Right hindlimb (tissue), 1 donor: ENCODE results near the gene TPSAB1.
"Not testable (repeated sequence)": the region's sequence is repeated elsewhere in the genome, so short reads cannot be mapped to it uniquely, and the experiment has no call there.

ENCODE experiments used
- DNase-seq: peaks from one replicate; pipeline ENCODE4 v3.0.0-alpha.2; 2018

The TPSAB1 gene

DNA sequence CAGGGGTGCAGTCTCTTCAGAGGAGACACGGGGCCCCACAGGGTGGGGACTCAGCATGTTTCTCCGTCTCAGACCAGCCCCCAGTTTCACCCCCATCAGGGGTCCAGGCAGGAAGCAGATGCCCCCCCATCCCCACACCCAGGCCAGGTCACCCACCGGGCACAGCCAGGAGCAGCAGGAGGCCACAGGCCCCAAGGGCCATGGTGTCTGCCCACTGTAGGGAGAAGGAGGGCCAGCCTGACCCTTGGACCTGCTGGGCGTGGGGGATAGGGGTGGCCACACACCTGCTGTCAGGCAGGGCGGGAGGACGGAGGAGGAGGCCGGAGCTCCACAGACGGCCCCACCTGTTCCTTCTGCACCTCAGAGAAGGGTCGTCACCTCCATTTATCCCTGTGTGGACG, 15.5 kb upstream of the TPSAB1 start, which contains the start of gene TPSG1:
Gene TPSG1 (minus strand): TSS at position 218 of the 401 bp plus-strand sequence. CDS start 16 bp downstream, at position 202.
- no peak for DNase-seq

DNA sequence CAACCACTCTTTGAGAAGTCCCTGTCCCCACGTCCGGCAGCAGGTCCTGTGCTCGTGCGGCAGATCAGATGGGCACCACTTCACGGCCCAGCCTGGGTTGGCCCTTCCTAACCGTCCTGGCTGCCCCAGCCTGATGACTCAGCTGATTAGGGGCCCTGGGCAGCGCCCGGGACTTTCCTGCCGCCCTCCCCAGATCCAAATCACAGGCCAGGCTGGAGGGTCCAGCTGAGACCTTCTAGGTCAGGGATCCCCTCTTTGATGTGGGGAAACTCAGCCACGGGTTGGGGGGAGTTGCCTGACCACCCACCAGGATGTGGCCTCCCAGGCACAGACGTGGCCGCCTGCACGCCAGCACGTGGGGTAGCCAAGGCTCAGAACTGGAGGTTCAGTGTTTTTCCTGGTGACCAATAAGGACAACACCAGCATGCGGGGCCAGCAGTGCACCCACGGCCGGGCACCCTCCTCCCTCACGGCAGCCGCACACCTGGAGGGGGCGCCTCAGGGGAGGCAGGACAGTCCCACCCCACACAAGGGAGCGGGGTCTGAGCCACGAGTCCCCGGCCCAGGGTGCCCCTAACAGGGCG, 14.7 kb upstream of the TPSAB1 start:
- not testable (repeated sequence) for DNase-seq

DNA sequence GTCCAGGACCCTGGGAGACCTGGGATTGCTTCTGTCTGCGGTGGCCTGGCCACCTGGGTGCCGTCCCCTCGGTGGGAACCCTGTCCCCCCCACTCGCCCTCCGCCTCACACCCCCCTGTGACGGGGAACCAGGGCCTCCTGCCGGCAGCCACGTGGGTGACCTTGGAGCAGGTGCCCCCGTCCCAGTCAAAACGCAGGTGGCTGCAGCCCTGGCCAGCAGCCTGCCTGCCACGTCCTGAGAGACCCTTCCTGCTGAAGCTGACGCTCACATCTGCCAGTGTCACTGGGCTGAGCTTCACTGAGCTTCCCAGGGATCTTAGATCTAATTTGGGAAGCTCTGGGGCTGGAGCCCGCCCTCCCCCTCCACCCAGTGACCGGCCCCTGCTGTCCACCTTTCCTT, 13.8 kb upstream of the TPSAB1 start:
- DNase-seq, result not testable (repeated sequence)

DNA sequence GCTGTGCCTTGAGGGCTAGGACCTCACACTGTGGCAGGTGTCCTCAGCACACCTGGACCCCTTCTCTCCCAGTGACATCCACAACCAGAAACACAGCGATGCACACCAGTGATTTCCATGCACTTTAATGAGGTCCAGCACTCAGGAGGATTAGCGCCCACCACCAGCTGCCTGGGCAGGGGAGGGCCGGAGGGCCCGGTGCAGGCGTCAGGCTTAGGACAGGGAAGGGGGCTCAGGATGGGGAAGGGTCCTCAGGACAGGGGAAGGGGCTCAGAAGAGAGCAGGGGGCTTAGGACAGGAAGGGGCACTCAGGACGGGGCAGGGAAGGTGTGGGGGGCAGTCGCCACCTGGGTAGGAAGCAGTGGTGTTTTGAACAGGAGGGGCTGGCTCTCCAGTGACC, 12.3 kb upstream of the TPSAB1 start:
- DNase-seq, result not testable (repeated sequence)

DNA sequence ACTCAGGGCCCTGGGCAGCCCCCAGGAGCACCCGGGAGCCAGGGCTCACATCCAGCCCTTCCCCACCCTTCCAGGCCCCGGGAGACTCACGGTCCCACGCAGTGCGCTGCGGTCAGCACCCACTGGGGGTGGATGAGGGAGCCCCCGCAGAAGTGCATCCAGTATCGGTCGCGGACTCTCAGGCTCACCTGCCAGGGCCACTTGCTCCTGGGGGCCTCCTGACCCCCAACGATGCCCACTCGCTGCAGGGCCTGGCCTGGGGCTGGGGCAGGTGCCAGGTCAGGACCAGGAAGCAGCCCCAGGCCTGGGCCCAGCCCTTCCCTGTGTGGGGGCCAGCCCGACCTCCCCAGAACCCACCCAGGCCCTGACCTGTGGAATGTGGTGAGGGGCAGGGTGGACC, 11.0 kb upstream of the TPSAB1 start:
- DNase-seq, result not testable (repeated sequence)

DNA sequence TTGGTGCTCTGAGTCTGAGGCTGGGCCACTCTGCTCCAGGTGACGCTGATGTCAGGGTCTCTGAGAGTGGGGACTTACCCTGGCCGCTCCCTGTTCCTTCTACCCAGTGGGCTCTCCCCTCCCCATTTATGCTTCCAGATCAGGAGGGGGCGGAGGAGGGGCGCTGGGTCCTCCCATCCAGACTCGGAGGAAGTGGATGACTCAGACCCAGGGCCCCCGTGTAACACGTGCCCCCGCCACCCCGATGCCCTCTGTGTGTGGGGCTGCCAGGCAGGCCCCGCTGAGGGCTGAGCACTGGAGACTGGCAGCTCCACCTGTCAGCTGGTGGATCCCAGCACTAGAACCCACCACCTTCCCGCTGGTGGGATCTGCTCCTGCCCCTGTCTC, 10.4 kb upstream of the TPSAB1 start, which contains the start of gene TPSB2:
Gene TPSB2 (minus strand): TSS at position 101 of the 387 bp plus-strand sequence. CDS start 233 bp downstream, outside the sequence.
- not testable (repeated sequence) for DNase-seq

DNA sequence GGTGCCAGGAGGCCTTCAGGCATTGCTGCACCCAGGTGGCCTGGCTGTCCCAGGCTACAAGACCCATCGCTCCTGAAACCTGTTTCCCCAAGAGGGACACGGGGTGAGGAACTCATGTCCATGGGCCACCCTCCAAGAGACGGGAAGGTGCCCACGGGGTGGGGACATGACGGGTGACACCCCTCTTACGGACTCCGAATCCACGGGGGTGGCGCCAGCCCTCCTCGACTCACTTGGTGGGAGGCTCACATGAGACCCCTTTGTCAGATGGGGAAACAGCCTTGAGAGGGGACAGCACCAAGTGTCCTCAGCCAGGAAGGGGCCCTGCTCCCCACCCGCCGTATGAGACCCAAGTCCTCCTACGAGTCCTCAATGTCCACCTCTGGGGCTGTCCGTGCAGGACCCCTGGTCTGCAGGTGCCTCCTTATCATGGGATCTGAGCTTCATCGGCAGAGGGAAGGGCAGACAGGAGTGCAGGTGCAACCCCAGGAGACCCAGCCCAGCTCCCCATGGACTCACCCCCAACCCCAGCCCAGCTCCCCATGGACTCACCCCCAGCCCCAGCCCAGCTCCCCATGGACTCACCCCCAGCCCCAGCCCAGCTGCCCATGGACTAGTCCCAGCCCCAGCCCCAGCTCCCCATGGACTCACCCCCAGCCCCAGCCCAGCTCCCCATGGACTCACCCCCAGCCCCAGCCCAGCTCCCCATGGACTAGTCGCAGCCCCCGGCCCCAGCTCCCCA, 9.9 kb upstream of the TPSAB1 start:
- DNase-seq, result not testable (repeated sequence)

DNA sequence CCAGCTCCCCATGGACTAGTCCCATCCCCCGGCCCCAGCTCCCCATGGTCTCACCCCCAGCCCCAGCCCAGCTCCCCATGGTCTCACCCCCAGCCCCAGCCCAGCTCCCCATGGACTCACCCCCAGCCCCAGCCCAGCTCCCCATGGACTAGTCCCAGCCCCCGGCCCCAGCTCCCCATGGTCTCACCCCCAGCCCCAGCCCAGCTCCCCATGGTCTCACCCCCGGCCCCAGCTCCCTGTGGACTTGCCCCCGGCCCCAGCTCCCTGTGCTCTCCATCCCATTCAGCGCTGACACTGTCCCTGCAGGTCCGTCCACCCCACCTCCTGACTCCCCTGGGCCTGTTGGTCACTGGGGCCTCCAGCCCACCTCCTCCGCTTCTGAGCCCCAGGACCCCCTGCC, 9.2 kb upstream of the TPSAB1 start:
- DNase-seq, result not testable (repeated sequence)

DNA sequence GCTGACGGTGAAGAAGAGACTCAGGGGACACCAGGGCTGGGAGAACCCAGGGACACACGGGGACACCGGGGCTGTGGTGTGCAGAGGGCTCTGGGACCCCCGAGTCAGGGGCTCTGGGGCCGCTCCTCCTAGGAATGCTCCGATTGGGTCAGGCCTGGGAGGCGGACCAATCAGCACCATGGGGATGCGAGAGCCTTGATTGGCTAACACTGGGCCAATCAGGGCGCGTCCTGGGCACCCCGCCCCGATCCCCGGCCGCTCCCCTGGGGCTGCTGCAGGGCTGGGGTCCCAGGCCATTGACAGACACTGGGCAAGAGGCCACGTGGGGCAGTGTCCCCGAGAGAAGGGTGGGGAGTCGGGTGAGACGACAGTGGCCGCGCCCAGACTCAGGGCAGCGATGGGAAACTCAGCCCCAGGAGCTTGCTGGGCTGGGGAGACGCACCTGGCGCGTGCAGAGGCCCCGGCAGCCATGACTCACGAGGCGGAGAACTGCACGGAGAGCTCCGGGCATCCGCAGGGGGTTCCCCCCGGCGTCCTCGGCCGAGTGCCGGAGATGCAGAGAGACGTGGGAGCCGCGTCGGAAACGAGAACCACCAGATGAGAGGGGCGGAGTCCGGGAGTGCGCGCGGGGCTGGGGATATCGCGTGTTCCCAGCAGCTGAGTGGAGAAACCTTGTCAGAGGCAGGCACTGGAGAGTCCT, 8.3 kb upstream of the TPSAB1 start:
- DNase-seq, result not testable (repeated sequence)

DNA sequence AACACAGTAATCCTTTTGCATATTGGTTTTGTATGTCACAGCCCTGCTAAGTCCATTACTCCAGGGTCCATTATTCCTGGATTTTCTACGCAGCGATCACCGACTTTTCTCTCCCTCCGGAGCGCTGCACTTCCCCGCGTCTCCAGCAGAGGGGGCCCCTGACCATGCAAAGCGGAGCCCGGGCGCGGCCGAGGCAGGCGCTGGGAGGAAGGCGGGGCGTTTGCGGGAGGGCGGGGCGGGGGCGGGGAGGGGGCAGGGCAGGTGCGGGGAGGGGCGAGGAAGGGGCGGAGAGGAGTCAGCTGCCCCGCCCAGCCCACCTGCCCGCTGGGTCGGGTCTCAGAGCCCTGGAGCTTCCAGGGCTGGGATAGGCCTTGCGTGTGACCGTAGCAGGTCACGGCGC, 3.8 kb upstream of the TPSAB1 start:
- DNase-seq, result not testable (repeated sequence)

DNA sequence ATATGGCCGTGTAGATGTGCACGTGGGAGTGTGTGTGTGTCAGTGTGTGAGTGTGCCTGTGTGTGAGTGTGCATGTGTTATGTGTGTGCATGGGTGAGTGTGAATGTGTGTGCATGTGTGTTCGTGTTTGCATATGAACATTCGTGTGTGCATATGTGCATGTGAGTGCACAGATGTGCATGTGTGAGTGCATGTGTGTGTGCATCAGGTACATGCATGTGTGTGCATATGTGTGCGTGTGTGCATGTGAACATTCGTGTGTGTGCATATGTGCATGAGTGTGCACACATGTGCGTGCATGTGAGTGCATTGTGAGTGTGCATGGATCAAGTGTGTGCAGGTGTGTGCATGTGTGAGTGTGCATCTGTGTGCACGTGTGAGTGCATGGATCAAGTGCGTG, 2.5 kb upstream of the TPSAB1 start:
- DNase-seq, result no peak

DNA sequence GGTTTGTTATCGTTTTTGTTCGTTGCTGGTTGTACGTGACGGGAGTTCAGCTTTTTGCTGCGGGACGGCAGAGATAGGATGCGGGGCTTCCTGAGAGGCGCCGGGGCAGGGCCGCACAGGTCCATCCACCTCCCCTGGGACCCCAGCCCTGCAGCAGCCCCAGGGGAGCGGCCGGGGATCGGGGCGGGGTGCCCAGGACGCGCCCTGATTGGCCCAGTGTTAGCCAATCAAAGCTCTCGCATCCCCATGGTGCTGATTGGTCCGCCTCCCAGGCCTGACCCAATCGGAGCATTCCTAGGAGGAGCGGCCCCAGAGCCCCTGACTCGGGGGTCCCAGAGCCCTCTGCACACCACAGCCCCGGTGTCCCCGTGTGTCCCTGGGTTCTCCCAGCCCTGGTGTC, 1.6 kb upstream of the TPSAB1 start:
- DNase-seq, result not testable (repeated sequence)

DNA sequence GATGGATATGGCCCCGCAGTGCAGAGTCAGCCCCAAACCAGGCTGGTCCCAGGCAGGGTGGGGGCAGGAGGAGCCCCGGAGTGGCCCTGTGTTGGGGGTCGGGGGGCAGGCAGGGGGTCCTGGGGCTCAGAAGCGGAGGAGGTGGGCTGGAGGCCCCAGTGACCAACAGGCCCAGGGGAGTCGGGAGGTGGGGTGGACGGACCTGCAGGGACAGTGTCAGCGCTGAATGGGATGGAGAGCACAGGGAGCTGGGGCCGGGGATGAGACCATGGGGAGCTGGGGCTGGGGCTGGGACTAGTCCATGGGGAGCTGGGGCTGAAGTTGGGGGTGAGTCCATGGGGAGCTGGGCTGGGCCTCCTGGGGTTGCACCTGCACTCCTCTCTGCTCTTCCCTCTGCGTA, 930 bp upstream of the TPSAB1 start:
- DNase-seq, result not testable (repeated sequence)

DNA sequence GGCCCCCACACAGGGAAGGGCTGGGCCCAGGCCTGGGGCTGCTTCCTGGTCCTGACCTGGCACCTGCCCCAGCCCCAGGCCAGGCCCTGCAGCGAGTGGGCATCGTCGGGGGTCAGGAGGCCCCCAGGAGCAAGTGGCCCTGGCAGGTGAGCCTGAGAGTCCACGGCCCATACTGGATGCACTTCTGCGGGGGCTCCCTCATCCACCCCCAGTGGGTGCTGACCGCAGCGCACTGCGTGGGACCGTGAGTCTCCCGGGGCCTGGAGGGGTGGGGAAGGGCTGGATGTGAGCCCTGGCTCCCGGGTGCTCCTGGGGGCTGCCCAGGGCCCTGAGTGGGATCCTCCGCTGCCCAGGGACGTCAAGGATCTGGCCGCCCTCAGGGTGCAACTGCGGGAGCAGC, 576 bp downstream of the TPSAB1 start:
- not testable (repeated sequence) for DNase-seq

DNA sequence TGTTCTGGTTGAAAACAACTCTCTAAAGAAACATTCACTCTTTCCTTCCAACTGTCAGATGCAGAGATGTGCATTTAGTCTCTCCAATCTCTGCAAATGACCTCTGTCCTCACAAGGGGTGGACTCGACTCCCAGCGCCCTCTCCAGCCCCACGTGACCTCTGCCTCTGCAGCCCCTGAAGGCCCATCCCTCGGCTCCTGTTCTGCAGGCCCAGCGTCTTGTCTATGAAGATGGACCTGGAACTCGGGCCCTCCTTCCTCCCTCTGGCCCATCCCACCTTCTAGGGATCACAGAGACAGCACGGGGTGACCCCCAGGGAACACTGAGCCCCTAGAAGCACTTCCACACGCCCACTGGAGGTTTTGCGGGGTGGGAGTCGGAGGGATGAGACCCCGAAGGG, 2.9 kb downstream of the TPSAB1 start:
- DNase-seq, result not testable (repeated sequence)

DNA sequence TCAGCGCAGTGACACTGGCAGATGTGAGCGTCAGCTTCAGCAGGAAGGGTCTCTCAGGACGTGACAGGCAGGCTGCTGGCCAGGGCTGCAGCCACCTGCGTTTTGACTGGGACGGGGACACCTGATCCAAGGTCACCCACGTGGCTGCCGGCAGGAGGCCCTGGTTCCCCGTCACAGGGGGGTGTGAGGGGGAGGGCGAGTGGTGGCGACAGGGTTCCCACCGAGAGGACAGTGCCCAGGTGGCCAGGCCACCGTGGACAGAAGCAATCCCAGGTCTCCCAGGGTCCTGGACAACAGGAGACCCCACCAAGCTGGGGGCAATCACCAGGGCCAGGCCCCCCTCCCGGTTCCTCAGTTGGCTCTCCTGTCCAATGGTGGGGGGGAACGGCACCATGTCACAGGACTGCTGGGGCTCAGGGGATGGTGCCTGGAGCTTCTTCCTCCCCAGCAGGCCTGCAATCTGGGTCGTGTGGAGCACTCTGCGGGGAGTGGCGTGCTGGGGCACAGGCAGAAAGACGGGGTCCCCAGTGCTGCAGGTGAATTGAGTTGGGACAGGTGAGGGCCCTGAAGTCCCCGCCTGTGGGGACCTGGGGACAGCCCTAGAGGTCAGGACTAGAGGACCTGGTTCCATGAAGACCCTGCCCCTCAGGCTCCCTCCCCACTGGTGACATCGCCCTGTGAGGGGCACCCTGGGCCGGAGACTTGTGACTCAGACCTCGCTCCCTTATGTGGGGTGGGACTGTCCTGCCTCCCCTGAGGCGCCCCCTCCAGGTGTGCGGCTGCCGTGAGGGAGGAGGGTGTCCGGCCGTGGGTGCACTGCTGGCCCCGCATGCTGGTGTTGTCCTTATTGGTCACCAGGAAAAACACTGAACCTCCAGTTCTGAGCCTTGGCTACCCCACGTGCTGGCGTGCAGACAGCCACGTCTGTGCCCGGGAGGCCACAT, 3.7 kb downstream of the TPSAB1 start:
- DNase-seq, result not testable (repeated sequence)

DNA sequence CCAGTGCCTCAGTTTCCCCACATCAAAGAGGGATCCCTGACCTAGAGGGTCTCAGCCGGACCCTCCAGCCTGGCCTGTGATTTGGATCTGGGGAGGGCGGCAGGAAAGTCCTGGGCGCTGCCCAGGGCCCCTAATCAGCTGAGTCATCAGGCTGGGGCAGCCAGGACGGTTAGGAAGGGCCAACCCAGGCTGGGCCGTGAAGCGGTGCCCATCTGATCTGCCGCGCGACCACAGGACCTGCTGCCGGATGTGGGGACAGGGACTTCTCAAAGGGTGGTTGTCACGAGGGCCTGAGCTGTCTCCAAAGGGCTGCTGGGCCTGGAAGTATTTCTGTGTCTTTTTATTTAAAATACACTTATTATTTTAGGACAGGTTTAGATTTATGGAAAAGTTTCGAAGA, 4.4 kb downstream of the TPSAB1 start:
- DNase-seq, result no peak

DNA sequence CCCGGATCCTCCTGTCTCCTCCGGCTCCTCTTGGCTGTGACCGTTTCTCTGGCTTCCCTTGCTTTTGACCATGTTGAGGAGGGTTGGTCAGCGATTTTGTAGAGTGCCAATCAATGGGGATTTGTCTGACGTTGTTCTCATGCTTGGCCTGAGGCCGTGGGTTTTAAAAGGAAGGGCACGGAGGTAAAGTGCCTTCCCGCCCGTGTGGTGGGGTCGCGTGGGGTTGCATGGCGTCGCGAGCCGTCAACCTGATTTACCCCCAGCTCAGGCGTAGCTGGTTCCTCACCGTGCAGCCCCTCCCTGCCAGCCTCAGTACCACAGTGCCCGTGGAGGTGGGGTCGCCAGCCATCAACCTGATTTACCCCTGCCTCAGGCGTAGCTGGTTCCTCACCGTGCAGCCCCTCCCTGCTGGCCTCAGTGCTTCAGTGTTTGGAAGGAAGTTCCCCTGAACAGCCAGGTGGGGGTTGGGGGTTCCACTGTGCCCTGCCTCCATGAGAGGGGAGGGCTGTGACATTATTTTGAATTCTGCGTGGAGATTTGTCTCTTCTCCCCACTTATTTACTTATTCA, 5.0 kb downstream of the TPSAB1 start:
- DNase-seq, result no peak

DNA sequence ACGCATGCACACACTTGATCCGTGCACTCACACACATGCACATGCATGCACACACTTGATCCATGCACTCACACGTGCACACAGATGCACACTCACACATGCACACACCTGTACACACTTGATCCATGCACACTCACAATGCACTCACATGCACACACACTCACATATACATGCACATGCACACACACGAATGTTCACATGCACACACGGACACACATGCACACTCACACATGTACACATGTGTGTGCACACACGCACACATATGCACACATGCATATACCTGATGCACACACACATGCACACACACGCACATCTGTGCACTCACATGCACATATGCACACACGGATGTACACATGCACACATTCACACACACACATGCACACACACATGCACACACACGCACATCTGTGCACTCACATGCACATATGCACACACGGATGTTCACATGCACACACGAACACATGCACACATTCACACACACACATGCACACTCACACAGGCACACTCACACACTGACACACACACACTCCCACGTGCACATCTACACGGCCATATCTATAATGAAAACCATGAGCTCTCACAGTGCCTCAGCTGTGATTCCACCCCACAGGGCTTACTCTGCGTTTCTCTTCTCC, 7.5 kb downstream of the TPSAB1 start:
- DNase-seq, result not testable (repeated sequence)

DNA sequence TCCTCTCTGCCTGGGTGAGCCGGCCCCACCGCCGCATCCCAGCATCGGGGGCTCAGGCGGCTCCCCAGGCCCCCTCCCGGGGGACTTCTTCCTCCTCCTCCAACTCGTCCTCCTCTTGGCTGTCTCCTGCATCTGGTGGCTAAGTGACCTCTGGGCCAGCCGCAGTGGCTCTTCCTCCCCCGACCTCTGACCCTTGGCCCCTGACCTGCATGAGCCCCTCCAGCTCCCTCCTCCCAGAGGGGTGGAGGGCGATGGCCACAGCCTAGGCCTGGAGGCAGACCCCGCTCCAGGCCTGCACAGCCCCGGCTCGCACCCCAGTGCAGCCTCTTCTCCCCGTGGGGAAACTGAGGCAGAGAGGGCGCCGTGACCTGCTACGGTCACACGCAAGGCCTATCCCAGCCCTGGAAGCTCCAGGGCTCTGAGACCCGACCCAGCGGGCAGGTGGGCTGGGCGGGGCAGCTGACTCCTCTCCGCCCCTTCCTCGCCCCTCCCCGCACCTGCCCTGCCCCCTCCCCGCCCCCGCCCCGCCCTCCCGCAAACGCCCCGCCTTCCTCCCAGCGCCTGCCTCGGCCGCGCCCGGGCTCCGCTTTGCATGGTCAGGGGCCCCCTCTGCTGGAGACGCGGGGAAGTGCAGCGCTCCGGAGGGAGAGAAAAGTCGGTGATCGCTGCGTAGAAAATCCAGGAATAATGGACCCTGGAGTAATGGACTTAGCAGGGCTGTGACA, 8.7 kb downstream of the TPSAB1 start:
- not testable (repeated sequence) for DNase-seq
